ENCODE measurements around the gene NPAS1.

NPAS1 gene, protein sequence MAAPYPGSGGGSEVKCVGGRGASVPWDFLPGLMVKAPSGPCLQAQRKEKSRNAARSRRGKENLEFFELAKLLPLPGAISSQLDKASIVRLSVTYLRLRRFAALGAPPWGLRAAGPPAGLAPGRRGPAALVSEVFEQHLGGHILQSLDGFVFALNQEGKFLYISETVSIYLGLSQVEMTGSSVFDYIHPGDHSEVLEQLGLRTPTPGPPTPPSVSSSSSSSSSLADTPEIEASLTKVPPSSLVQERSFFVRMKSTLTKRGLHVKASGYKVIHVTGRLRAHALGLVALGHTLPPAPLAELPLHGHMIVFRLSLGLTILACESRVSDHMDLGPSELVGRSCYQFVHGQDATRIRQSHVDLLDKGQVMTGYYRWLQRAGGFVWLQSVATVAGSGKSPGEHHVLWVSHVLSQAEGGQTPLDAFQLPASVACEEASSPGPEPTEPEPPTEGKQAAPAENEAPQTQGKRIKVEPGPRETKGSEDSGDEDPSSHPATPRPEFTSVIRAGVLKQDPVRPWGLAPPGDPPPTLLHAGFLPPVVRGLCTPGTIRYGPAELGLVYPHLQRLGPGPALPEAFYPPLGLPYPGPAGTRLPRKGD

DNA sequence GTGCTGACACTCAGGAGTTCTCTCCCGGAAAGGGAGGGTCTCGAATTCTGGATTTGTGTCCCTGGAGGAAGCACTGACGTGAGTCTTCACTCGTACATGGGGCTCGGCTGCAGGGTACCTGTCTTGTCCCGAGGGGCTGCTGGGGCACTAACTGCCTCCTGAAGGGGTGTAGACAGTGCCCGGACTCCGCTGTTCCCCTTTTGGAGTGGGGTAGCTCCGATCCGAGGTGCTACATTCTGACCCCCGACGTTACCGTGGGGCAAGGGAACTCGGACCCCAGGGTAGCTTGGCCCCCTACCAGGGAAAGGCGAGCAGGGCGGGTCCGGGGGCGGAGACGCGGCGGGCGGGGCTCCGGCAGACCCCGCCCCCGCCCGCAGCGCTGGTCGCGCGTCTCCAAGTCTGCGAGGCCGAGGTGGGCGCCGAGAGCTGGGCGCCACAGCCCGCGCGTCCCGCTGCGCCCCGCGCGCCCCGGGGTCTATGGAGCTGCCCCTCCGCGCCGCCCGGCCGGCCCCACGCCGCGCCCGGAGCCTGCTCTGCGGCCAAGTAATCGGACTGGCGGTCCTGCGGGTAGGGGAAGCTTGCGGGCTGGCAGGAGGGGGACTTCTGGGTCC is at the start of gene NPAS1:
TSS of gene NPAS1 (plus strand) at position 407 of the 611 bp plus-strand sequence. CDS start 1,211 bp downstream, outside the sequence.
- DNase-seq, result no peak

DNA sequence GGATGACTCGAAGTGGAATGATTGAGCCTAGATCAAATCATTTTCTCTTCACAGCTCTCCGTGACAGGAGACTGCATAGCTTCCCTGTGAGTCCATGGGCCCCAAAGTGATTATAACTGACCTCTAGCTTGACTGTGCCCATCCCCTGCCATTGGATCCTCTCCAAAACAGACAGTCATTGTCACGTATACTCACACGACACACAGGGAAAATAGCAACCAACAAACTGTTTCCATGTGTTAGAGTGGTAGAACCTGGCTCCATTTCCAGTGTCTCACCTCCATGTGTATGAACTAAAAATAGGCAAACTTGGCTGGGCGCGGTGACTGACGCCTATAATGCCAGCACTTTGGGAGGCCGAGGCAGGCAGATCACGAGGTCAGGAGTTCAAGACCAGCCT is 48.8 kb upstream of the NPAS1 start:
- peak; percentile 82 for DNase-seq

DNA sequence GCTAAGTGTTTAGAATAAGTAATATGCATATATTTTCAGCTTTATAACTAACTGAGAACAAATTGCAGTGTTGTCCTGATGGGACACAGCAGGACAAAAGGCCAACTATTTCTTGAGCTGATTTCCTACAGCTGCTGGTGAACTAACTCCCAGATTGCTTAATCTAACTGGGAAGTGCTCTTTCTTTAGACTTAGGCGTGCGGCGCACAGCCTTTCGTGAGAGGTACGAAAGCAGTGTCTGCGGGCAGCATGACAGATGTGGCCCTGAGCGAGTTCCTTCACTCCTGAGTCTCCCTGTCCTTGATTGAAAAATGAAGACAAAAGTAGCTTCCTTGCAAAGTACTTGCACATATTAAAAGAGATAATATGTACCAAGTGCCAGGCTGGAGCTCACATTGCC is 47.3 kb upstream of the NPAS1 start:
- no peak for DNase-seq

DNA sequence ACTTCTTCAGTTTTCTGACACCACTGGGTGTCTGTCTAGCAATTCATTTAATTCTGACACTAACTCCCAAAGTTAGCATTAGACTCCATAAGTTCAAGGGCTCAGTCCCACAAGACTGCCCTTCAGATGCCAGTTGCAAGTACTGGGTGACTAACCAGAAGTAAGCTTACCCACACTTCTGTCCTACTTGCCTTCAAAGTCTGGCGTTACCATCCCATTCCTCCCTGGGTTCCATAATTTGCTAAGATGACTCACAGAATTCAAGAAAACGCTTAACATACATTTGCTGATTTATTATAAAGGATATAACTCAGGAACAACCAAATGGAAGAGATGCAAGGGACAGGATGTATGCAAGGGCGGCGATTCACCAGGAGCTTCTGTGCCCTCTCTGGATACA is 45.5 kb upstream of the NPAS1 start:
- DNase-seq, result no peak

DNA sequence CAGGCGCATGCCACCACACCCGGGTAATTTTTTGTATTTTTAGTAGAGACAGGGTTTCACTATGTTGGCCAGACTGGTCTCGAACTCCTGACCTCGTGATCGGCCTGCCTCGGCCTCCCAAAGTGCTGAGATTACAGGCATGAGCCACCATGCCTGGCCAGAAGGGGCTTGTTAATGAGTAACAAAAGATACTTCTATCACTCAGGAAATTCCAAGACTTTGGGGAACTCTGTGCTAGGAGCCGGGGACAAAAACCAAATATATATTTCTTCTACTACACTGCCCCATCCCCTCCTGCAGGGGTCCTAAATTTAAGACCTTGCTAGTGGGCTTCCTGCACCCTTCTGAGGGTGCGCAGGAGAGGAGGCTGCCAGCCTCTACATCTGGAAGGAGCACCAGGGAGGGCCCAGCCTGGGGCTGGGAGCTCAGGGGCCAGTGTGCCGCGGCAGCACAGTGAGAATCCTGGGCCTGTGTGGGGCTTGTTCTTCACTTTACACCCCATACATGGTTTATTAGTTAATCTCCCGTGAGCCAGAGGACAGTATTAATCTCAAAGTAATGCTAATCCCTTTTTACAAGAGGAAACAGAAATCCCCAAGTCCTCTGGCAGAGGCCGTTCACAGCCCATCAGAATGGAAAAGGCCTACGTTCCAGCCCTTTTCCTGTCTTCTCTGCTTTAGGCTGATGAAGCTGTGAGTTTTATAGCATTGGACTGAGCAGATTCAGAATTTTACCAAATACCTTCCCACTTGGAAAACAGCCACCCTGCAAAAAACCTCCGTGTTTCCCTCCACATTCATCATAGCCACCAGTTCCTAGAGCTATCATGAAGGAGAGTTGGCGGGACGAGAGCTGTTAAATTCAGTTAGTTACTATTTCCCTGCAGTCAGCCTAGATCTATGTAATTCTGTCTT is 44.4 kb upstream of the NPAS1 start:
- DNase-seq, result no peak

DNA sequence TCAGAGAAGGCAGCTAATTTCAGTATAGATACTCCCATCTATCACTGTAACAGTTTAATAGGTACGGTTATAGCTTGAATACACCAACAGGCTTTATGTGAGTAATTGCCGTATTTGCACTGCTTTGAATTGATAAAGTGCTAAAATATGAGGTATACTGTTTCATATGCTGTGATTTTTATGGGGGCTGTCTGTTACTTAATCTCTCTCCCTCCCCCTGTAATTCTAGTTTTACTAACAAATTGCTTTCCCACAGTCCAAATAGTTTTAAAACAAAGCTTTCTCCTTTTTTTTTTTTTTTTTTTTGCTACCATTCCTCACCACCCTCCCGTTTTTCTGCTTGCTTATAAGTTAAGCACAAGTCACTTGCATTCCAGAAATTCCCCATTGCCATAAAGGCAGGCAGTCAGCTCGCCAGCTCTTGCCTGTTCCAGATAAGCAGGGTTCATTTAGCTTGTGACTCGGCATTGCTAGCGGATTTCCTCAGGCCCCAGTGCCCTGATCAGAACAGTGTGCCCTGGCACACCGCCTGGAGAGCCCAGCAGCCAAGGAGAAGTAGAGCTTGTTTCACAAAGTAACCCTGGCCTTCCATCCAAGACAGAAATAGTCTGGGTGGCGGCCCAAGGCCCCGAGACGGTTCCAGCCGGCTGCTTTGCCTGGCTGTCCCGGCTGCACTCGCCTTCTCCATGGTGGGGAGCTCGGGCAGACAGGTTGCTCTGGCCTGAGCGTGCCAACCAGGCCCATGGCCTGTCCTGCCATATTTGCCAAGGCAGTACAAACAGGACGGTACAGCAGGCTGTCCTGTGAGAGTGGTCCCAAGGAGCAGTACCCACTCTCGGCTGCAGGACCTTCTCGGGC is 43.5 kb upstream of the NPAS1 start:
- DNase-seq, result peak; percentile 58

DNA sequence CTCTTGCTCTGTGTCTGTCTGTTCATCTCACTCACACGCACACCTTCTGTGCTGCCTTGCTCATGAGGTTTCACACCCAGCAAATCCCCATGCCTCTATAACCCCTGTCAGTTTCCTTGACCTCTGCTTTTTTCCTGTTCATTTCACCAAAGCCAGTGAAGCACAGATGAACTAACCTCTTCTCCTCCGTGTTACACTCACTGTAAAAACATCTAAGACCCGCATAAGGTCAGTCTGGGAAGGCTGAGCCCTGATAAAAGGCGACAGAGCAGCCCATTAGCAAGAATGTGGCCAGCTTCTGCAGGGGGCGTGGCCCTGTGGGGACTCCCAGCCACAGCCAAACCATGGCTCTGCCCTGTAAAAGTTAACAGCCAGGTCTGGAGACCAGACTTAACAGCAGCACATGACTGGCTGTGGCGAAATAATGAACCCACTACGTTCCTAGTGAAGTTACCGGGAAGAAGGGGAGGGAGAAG is 42.8 kb upstream of the NPAS1 start:
- no peak for DNase-seq

DNA sequence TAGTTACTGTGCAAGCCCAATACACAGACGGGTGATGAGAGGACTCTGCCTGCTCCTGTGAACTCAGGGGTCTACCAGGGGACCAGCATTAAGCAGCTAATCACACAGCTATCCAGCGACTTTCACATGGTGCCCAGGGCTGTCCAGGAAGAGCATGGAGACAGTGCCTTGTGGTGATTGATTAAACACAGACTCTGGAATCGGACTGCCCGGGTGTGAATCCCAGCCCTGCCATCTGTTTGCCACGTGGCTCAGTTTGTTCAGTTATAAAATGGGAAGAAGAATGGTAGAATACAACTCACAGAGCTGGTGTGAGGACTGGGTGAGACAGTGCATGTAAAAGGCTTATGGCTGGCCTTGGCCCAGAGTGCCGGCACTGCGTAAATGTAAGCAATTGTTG is 42.1 kb upstream of the NPAS1 start:
- no peak for DNase-seq

DNA sequence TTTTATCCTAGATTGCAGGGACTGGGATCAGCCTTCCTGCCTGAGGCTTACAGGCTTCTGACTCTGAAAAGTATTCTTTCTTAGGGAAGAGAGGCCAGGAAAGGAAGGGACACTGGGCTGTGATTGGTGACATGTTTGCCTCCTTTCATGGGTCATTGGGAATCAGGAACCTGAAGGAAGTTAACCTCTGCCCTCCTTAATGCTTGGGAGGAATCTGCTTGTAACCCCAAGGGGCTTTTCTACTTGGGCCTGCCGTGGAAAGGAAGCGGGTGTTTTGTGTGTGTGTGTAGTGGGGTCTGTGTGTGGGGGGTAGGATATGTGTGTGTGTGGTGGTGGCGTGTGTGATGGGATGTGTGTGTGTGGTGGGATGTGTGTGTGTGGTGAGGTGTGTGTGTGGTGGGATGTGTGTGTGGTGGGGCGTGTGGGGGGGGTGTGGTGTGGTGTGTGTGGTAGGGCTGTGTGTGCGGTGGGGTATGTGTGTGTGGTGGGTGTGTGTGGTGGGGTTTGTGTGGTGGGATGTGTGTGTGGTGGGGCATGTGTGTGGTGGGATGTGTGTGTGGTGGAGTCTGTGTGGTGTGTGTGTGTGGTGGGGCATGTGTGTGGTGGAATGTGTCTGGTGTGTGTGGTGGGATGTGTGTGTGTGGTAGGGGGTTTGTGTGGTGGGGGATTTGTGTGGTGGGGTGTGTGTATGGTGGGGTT is 41.3 kb upstream of the NPAS1 start:
- no peak for DNase-seq

DNA sequence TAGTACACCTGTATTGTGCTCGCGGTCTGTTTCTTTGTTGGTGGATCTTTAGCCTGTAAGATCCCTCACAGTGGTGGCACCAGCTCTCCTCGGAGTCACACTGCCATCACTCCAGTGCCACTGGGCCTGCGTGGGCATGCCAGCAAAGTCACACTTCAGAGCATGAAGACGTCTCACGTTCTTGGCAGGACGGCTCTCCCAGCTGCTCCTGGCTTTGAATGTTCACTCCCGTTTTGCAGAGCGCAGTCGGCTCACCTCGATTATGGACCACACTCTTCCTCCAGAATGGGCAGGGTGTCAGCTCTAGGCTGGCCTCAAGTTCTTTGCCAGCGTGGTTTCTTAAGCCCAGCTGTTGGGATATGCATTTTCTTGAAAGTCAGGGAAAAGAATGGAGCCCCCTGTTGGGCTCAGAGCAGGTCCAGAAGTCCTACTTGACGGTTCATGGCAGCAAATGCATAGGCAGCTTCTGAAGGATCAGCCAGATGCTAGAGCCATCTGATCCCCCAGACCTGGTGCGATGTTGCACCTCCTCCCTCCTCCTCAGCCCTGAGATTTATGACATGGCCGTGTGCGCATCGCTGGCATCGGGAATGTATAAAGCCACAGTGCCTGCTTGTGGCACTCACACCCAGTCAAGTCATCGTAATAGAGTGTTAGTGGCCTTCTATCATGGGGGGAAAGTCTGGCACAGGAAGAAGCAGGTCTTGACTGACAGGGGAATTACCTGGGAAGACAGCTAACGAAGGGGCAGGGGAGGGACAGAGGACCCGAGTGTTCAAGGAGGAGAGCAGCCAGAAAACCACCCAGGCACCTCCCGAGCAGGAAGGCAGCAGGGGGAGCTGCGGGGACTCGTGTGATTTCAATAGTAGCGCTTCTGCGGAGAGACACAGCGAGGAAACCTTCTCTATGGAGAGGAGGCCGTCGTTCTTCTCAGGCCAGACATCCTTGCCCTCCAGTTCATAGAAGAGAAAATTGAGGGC is 40.2 kb upstream of the NPAS1 start:
- DNase-seq, result no peak

DNA sequence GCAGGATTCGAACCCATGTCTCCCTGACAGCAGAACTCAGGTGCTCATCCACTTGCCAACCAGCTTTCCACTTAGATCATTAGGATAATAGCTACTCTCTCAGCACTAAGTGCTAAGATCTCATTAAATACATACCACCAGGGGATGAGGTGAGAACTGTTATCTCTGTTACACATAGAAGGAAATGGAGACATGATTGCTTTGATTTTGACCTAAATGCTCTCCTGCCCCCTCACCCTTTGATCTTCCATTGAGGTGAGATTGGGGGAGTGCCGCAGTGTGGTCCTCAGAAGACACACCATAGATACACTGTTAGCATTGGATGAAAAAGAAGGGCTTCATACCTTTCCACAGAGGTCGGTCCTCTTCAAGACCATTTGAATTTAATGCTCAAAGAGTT is 38.9 kb upstream of the NPAS1 start:
- DNase-seq, result no peak

DNA sequence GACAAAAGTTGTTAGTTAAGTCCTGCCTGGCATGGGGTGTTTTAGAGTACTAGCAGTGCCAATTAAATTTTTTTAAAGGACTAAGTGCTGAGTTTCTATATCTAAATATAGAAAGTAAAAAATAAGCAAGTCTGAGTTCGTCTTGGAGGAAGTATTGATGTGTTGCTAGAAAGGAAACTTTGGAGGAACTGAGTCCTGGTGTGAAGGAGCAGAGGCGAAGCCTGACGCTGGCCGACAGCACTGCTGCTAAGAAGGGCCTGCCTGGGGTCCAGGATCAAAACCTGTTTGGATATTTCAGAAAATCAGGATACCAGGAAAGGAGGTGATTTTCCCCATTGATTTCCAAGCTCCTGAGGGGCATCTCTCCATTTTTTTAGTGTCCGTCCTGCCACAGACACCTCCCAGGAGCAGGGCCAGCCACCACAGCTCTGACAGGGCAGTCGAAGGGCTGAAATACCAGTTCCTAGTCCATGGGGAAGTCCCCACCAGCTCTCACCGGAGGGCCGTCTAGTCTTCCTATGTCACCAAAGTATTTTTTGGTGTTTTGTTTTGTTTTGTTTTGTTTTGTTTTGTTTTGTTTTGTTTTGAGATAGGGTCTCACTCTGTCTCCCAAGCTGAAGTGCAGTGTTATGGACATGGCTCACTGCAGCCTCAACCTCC is 38.2 kb upstream of the NPAS1 start:
- DNase-seq, result no peak

DNA sequence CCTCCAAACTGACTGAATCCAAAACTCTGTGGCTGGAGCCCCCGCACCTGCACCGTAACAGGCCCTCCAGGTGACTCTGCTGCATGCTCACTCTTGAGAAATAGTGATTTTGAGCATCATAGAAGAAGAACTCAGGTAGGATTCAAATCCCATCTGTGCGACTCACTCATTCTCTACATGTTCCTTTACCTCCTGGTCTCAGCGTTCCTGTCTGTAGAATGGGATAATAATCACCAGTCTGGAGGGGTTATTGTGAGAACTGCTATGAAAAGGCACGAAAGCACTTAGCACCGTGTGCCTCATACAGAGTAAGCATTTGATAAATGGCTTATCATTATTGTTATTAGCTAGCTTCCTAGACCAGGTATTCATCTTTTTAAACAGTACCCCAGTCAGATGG is 36.5 kb upstream of the NPAS1 start:
- DNase-seq, result no peak

DNA sequence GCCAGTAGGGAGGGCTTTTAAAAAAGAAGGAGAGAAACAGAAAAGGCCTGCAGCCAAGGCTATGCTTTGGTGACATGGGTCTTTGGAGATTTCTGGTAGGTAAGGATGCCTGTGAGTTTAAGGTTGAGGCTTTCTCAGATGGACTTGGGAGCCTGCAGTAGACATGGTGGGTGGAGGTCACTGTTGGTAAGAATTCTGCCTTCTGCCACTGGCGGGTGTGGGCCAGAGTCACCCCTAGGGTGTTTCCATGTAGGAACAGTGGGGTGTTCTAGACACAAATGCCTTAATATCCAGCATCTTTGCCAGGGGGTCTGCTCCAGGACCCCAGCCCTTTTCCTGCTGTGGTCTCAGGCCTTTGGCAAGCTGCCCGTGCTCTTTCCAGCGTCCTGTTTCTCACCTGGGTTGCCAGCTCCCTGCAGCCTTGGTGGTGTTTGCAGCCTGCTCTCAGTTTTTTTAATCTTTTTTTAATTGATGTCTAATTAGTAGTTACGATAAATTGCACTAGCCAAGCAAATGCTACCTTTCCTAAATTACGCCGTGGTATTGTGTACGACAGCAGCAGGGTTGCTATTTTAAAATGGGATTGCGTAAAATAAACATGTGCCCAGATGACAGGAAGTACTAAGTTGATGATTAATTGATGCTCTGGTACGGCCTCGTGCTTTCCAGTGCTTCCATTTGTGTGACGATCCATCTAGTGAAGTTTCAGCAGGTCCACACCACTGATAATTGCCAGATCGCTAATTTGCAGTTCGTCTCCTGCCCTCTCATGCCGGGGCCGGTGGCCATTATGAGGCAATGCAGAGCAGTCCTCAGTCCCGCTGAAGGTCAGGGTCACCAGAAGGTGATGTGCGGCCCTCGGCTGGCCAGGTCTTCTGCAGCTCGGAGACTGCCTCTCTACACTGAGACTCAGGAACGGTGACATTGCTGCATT is 35.3 kb upstream of the NPAS1 start:
- DNase-seq, result no peak

DNA sequence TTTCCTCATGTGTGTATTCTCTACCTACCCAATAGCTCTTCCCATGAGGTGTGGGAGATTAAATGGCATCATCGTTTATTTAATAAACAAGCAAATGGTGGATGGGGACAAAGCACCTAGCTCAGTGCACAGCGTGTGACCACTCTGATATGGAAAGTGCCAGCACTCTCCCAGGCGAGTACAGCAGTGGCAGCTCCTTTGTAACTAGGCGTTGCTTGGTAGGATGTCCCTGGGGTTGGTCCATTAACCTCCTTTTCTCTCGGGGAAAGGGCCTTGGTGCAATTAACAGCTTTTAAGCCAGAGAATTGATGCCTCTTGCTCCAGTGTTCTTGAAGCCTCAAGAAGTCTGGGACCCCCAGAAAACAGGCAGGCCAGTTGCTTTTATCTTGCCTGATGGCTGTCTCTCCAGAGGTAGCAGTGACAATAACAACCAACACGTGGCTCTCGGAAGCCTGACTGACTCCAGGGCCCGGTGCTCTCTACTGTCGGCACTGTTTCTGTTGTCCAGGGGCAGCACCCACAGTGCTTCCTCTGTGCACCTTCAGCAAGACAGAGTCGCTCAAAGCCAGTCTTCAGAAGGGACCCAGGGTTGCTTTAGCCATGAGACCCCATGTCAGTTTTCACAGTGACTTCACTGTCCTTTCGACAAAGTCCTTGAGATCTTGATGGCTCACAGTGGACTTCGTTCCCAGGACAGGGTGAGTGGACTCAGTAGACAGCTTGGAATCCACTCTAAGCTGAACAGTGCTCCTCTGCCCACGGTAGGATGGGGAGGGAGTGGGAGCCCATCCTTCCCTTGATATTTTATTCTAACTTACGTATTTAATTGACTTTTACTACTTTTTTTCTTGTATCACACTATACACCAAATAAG is 33.9 kb upstream of the NPAS1 start:
- no peak for DNase-seq

DNA sequence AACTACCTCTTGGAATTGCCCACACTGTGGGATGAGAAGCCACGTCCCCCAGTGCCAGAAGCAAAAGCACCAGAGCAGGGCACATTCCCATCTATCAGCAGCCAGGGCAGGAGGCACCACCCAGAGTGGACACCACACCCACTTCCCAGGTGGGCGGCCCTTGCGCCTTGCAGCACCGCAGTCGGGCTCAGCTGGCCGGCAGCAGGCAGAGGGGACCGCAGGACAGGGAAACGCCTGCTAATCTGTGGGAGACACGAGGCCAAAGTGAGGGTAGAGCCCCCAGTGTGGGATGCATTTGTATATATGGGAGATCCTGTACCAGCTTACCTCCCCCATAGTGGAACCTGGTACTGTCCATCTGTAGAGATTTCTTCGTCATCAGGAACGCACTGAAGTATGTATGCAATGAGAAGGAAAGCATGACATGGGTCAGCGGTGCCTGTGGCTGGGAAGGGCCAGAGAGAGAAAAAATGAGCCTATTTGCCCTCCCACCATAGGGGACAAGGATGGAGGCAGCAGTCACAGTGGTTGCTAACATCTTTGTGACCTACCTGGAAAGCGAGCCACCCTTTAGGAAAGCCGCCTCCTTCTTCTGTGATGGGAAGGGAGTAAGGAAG is 30.9 kb upstream of the NPAS1 start:
- no peak for DNase-seq

Data from T1000 (cell line).